H1 (cell line): Measurements from ENCODE around the gene CHCHD3. TPM values are rescaled to one million over a fixed set of nuclear protein-coding genes. Genes with fewer than 3 reads are reported as not detected.

Experiments used
- CTCF ChIA-PET: fragments of 300-600 bp; sonication (Branson Sonifier 250); formaldehyde crosslinking; loops from one replicate; lab custom pipeline; 2021; ENCODE audit not compliant: partially characterized antibody; lab: Charles Lee
- POLR2A ChIA-PET: fragments of 300-600 bp; sonication (Branson Sonifier 250); formaldehyde crosslinking; loops from one replicate; lab custom pipeline; 2021; ENCODE audit warnings: inconsistent platforms; ENCODE audit not compliant: partially characterized antibody; lab: Charles Lee
- DNase-seq, 2 experiments: peaks; one replicate each; pipeline versions ENCODE4 v3.0.0 to v3.0.0-alpha.2; 2010 to 2022; ENCODE audit warnings: low spot score in 2 of 2, low read depth in 1 of 2, mixed read lengths in 1 of 2
- FAIRE-seq: peaks from 2 replicates; lab custom pipeline; 2011; peaks lifted over from hg19 to GRCh38; lab: Jason Lieb, UNC
- H2AFZ ChIP-seq: 2 replicates; pipeline ENCODE4 v1.8.1; 2012; ENCODE audit warnings: low read length, inconsistent platforms
- H2AK5ac ChIP-seq: 2 replicates; pipeline ENCODE4 v1.6.1; 2013; ENCODE audit warnings: low read depth, low read length
- H2BK120ac ChIP-seq: replicated peaks from 2 replicates; pipeline ENCODE3; 2013; ENCODE audit warnings: low read depth, low read length, inconsistent platforms
- H2BK12ac ChIP-seq: 2 replicates; pipeline ENCODE4 v1.6.1; 2013; ENCODE audit warnings: low read depth, low read length
- H2BK15ac ChIP-seq: 2 replicates; pipeline ENCODE4 v1.6.1; 2013; ENCODE audit warnings: low read length
- H2BK20ac ChIP-seq: 2 replicates; pipeline ENCODE4 v1.6.1; 2013; ENCODE audit warnings: low read length
- H2BK5ac ChIP-seq: 2 replicates; pipeline ENCODE4 v1.6.1; 2013; ENCODE audit warnings: low read depth, low read length
- H3K14ac ChIP-seq: 2 replicates; pipeline ENCODE4 v1.6.1; 2013; ENCODE audit warnings: inconsistent platforms; ENCODE audit not compliant: insufficient read length
- H3K18ac ChIP-seq: 2 replicates; pipeline ENCODE4 v1.6.1; 2013; ENCODE audit warnings: low read length; ENCODE audit errors: extremely low read depth
- H3K23ac ChIP-seq: 2 replicates; pipeline ENCODE4 v1.6.1; 2013; ENCODE audit warnings: inconsistent platforms; ENCODE audit not compliant: insufficient read length
- H3K23me2 ChIP-seq: 2 replicates; pipeline ENCODE4 v1.6.1; 2013; ENCODE audit warnings: low read depth, low read length
- H3K27ac ChIP-seq: 2 replicates; pipeline ENCODE4 v1.6.1; 2011; ENCODE audit warnings: low read depth, low read length, inconsistent platforms
- H3K27me3 ChIP-seq, 4 experiments: replicated peaks in 1 of 4; 1 replicate in 1 of 4; 2 replicates in 3 of 4; pipeline versions ENCODE4 v1.6.1 to v1.8.1; 2011 to 2013; ENCODE audit warnings: low read length in 3 of 4, mild to moderate bottlenecking in 3 of 4, inconsistent platforms in 2 of 4, mixed read lengths in 2 of 4, moderate library complexity in 1 of 4; ENCODE audit not compliant: control insufficient read depth in 3 of 4, insufficient read depth in 3 of 4; ENCODE audit errors: extremely low read depth in 1 of 4
- H3K36me3 ChIP-seq, 4 experiments: 2 replicates each; pipeline versions ENCODE4 v1.6.1 to v1.8.1; 2011 to 2013; ENCODE audit warnings: mild to moderate bottlenecking in 4 of 4, low read length in 3 of 4, moderate library complexity in 2 of 4, control low read depth in 1 of 4, inconsistent platforms in 1 of 4; ENCODE audit not compliant: insufficient read depth in 4 of 4, control insufficient read depth in 2 of 4
- H3K4ac ChIP-seq: replicated peaks from 2 replicates; pipeline ENCODE3; 2013; ENCODE audit warnings: low read length, low read depth, mixed read lengths, inconsistent platforms; ENCODE audit not compliant: insufficient read length
- H3K4me1 ChIP-seq, 4 experiments: replicated peaks in 1 of 4; 1 replicate in 1 of 4; 2 replicates in 3 of 4; pipeline versions ENCODE4 v1.6.1 to v1.8.1; 2011 to 2013; ENCODE audit warnings: low read length in 3 of 4, inconsistent platforms in 2 of 4, mixed read lengths in 1 of 4; ENCODE audit not compliant: insufficient read depth in 4 of 4, control insufficient read depth in 3 of 4
- H3K4me2 ChIP-seq, 2 experiments: 2 replicates each; pipeline versions ENCODE4 v1.6.1 to v1.8.1; 2011 to 2013; ENCODE audit warnings: low read depth in 2 of 2, low read length in 2 of 2, control low read depth in 1 of 2, inconsistent platforms in 1 of 2, mild to moderate bottlenecking in 1 of 2; ENCODE audit not compliant: insufficient read depth in 1 of 2
- H3K4me3 ChIP-seq, 4 experiments: fragments of 200-600, 300-600 bp in 1 of 4; sonication (generic), shearing (Covaris generic), sonication (Bioruptor Twin) in 1 of 4; 2 replicates each; pipeline versions ENCODE4 v1.5.1 to v1.8.1; 2011 to 2016; ENCODE audit warnings: low read length in 4 of 4, low read depth in 3 of 4, control low read depth in 2 of 4, inconsistent platforms in 2 of 4, mild to moderate bottlenecking in 2 of 4, mixed read lengths in 1 of 4, moderate library complexity in 1 of 4; ENCODE audit not compliant: insufficient read depth in 2 of 4; ENCODE audit errors: extremely low read depth in 1 of 4
- H3K56ac ChIP-seq: replicated peaks from 2 replicates; pipeline ENCODE3; 2013; ENCODE audit warnings: low read depth, mild to moderate bottlenecking, mixed read lengths, low read length, inconsistent platforms; ENCODE audit not compliant: insufficient read length
- H3K79me1 ChIP-seq: 2 replicates; pipeline ENCODE4 v1.6.1; 2013; ENCODE audit warnings: low read depth, low read length, control low read depth
- H3K79me2 ChIP-seq, 2 experiments: 2 replicates each; pipeline versions ENCODE4 v1.6.1 to v1.8.1; 2012 to 2013; ENCODE audit warnings: low read length in 2 of 2, mild to moderate bottlenecking in 2 of 2, inconsistent platforms in 1 of 2; ENCODE audit not compliant: insufficient read depth in 2 of 2, control insufficient read depth in 1 of 2
- H3K9ac ChIP-seq, 4 experiments: replicated peaks in 1 of 4; 1 replicate in 1 of 4; 2 replicates in 3 of 4; pipeline versions ENCODE4 v1.6.1 to v1.8.1; 2011 to 2013; ENCODE audit warnings: low read depth in 3 of 4, low read length in 3 of 4, control low read depth in 2 of 4, mild to moderate bottlenecking in 2 of 4, moderate library complexity in 2 of 4, inconsistent platforms in 1 of 4; ENCODE audit errors: extremely low read depth in 1 of 4
- H3K9me3 ChIP-seq, 2 experiments: 2 replicates each; pipeline versions ENCODE4 v1.6.1 to v1.8.1; 2012 to 2013; ENCODE audit warnings: mild to moderate bottlenecking in 2 of 2, moderate library complexity in 2 of 2, control low read depth in 1 of 2, inconsistent platforms in 1 of 2, low read depth in 1 of 2, low read length in 1 of 2, mixed read lengths in 1 of 2; ENCODE audit not compliant: insufficient read depth in 2 of 2
- H4K20me1 ChIP-seq, 2 experiments: replicated peaks in 1 of 2; 2 replicates each; pipeline versions ENCODE3 to v1.8.1; 2011 to 2013; ENCODE audit warnings: inconsistent platforms in 2 of 2, low read length in 2 of 2, mild to moderate bottlenecking in 1 of 2; ENCODE audit not compliant: insufficient read depth in 2 of 2, control insufficient read depth in 1 of 2
- H4K5ac ChIP-seq: 2 replicates; pipeline ENCODE4 v1.6.1; 2013; ENCODE audit warnings: low read length, low read depth, mixed read lengths, inconsistent platforms; ENCODE audit not compliant: insufficient read length
- H4K8ac ChIP-seq: 2 replicates; pipeline ENCODE4 v1.8.0; 2013; ENCODE audit warnings: mild to moderate bottlenecking, moderate library complexity, low read length, inconsistent platforms; ENCODE audit not compliant: insufficient read depth; ENCODE audit errors: extremely low read depth
- H4K91ac ChIP-seq: replicated peaks from 2 replicates; pipeline ENCODE3; 2013; ENCODE audit warnings: low read length, mixed read lengths, inconsistent platforms; ENCODE audit not compliant: insufficient read length
- BACH1 ChIP-seq: IDR thresholded peaks from 2 replicates; pipeline ENCODE4 v1.6.1; 2012; ENCODE audit warnings: low read length, improper control_type of control experiment
- CHD1 ChIP-seq: IDR thresholded peaks from 2 replicates; pipeline ENCODE4 v1.6.1; 2012; ENCODE audit warnings: low read depth, low read length, improper control_type of control experiment
- CHD2 ChIP-seq: IDR thresholded peaks from 2 replicates; pipeline ENCODE4 v1.6.1; 2012; ENCODE audit warnings: low read length, improper control_type of control experiment
- CTBP2 ChIP-seq: IDR thresholded peaks from 2 replicates; pipeline ENCODE4 v1.7.0; 2011; ENCODE audit warnings: borderline replicate concordance, mild to moderate bottlenecking, moderate library complexity, mixed read lengths, low read length; ENCODE audit not compliant: insufficient read depth, insufficient read length
- GABPA ChIP-seq: IDR thresholded peaks from 2 replicates; pipeline ENCODE4 v1.6.1; 2011; ENCODE audit warnings: mild to moderate bottlenecking, low read length, moderate library complexity, borderline replicate concordance; ENCODE audit not compliant: insufficient read depth
- KDM4A ChIP-seq: IDR thresholded peaks from one replicate; pipeline ENCODE4 v1.7.1; 2012; ENCODE audit warnings: low read depth, mild to moderate bottlenecking, moderate library complexity, low read length, inconsistent platforms; ENCODE audit not compliant: severe bottlenecking
- KDM5A ChIP-seq: fragments of 200-600 bp; IDR thresholded peaks from 2 replicates; pipeline ENCODE4 v1.7.1; 2012; ENCODE audit warnings: mild to moderate bottlenecking, low read length, inconsistent platforms, mixed read lengths
- NANOG ChIP-seq: IDR thresholded peaks from 2 replicates; pipeline ENCODE4 v1.6.1; 2011; ENCODE audit warnings: low read length, low read depth, mild to moderate bottlenecking, inconsistent platforms; ENCODE audit not compliant: insufficient read depth, poor library complexity, severe bottlenecking
- POLR2A ChIP-seq, 2 experiments: IDR thresholded peaks; 1 replicate in 1 of 2; 2 replicates in 1 of 2; pipeline ENCODE4 v1.6.1; 2011; ENCODE audit warnings: low read depth in 2 of 2, low read length in 2 of 2, mild to moderate bottlenecking in 2 of 2; ENCODE audit errors: control extremely low read depth in 1 of 2
- POLR2AphosphoS5 ChIP-seq: IDR thresholded peaks from 2 replicates; pipeline ENCODE4 v1.6.1; 2011; ENCODE audit warnings: low read depth, low read length
- RBBP5 ChIP-seq: IDR thresholded peaks from 2 replicates; pipeline ENCODE4 v1.7.1; 2012; ENCODE audit warnings: low read depth, mild to moderate bottlenecking, inconsistent platforms, low read length, moderate library complexity, borderline replicate concordance
- SP1 ChIP-seq: IDR thresholded peaks from 2 replicates; pipeline ENCODE4 v1.6.1; 2011; ENCODE audit warnings: low read depth, low read length
- SP4 ChIP-seq: IDR thresholded peaks from 2 replicates; pipeline ENCODE4 v1.6.1; 2012; ENCODE audit warnings: low read length, inconsistent platforms
- SRF ChIP-seq: IDR thresholded peaks from 2 replicates; pipeline ENCODE4 v1.6.1; 2011; ENCODE audit warnings: mild to moderate bottlenecking, low read depth, low read length, moderate library complexity
- SUZ12 ChIP-seq: fragments of 200-600 bp; sonication (generic); IDR thresholded peaks from 2 replicates; pipeline ENCODE4 v1.6.1; 2012; ENCODE audit warnings: mild to moderate bottlenecking, inconsistent platforms, low read length, moderate library complexity, mixed read lengths
- TAF1 ChIP-seq: IDR thresholded peaks from 2 replicates; pipeline ENCODE4 v1.6.1; 2011; ENCODE audit warnings: mild to moderate bottlenecking, low read depth, low read length
- WGBS, 2 experiments: shearing (Covaris generic) in 1 of 2; methylation state at CpG; one replicate each; pipeline versions ENCODE4 v1.1.6 to v1.1.7; 2013 to 2015; ENCODE audit warnings: low lambda C conversion rate in 2 of 2, mixed read lengths in 2 of 2, inconsistent platforms in 1 of 2, low coverage in 1 of 2, missing lambda C conversion rate in 1 of 2; ENCODE audit not compliant: insufficient replicate concordance in 2 of 2, insufficient coverage in 1 of 2, insufficient read length in 1 of 2; ENCODE audit errors: extremely low coverage in 1 of 2, missing lambda C conversion rate in 1 of 2; 5-methylcytosine and 5-hydroxymethylcytosine counted together
- polyA plus RNA-seq, 7 experiments: library from polyadenylated mRNA; depleted of rRNA in 3 of 7; stranded (reverse) in 5 of 7; unstranded in 2 of 7; fragments of >200 nt in 5 of 7; fragments of 200-250 nt in 2 of 7; gene quantifications; 1 replicate in 5 of 7; 2 replicates in 1 of 7; 4 replicates in 1 of 7; pipeline versions ENCODE4 v1.2.1 to v1.2.3, GENCODE V29; 2011 to 2013; ENCODE audit warnings: missing spikeins in 2 of 7, mixed read lengths in 2 of 7
- total RNA-seq: library from RNA; stranded (reverse); fragmentation: NEBNext Ultra II Directional; extraction: Animal tissue kit (Norgen Biotek cat#: 25700); gene quantifications from 2 replicates; pipeline ENCODE4 v1.2.1, GENCODE V29; 2021

CHCHD3 gene
- total and polyA plus RNA-seq, 2 of the 8 experiments (the other 6 are each of a cell fraction or from before 2014, with no cell fraction given) = 42.9 to 137 TPM

DNA sequence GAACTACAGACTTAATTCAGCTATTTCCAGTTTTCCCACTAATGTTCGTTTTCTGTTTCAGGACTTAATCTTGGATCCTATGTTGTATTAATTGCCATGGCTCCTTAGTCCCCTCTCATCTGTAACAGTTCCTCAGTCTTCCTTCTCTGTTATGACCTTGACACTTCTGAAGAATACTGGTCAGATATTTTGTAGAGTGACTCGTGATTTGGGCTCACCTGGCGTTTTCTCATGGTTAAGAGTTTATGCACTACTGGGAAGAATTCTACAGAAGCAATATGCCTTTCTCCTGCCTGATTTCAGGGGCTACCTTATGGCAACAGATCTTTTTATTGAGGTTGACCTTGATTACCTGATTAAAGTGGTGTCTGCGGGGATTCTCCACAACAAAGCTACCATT, 239.4 kb downstream of the CHCHD3 start:
- POLR2A ChIA-PET = no interaction called here
- Histone ChIP-seq H4K5ac (no peak overlapping the region), H2BK20ac (no peak overlapping the region), H3K9me3 (no peaks in the 10 kb centered on the region), H4K91ac (no peak overlapping the region), H4K8ac (no peak overlapping the region), H3K18ac (no peak overlapping the region), H3K9ac (no peak overlapping the region), H3K27ac (no peak overlapping the region), H3K23me2 (no peaks in the 10 kb centered on the region), H3K4me1 (no peaks in the 10 kb centered on the region), H3K56ac (no peak overlapping the region), H3K4me3 (no peak overlapping the region), H4K20me1 (peaks cover 0 to 2% of the 10 kb centered on the region in 2 experiments), H2BK12ac (no peak overlapping the region), H3K4me2 (no peak overlapping the region), H3K23ac (no peak overlapping the region), H2BK15ac (no peak overlapping the region), H3K79me1 (no peaks in the 10 kb centered on the region), H2BK120ac (no peak overlapping the region), H3K27me3 (no peaks in the 10 kb centered on the region), H3K36me3 (no peaks in the 10 kb centered on the region), H2AK5ac (no peak overlapping the region), H3K4ac (no peak overlapping the region), H3K79me2 (peaks cover 0 to 2% of the 10 kb centered on the region in 2 experiments; a peak in 1 of 4 replicates), H2AFZ (no peak overlapping the region), H3K14ac (no peak overlapping the region), H2BK5ac (no peak overlapping the region)
- 88% methylated on average over 4 of the region's 4 CpGs; no CpG with 5 or more reads in 1 of the 2 experiments for WGBS, 2 experiments
- no peak for TF ChIP-seq POLR2AphosphoS5
- no peak for TF ChIP-seq NANOG
- no peak for TF ChIP-seq CHD2
- no peak for TF ChIP-seq KDM5A
- TF ChIP-seq RBBP5 = no peak
- no peak for TF ChIP-seq GABPA
- no peak for TF ChIP-seq CHD1
- no peak for TF ChIP-seq SP1
- TF ChIP-seq CTBP2 = no peak
- TF ChIP-seq KDM4A = no peak
- TF ChIP-seq SRF = no peak
- TF ChIP-seq SP4 = no peak
- no peak for TF ChIP-seq SUZ12
- no peak for TF ChIP-seq POLR2A (IDR thresholded peaks at IDR 0.05; ENCODE audit: control extremely low read depth in 1 of 2, low read depth in 2 of 2, low read length in 2 of 2)
- no peak for TF ChIP-seq BACH1
- TF ChIP-seq TAF1 = no peak
- CTCF ChIA-PET = interaction anchor here (1.0 kb wide), 1 partner anchor 15 kb away, joined by 3 read pairs; no protein-coding TSS in a partner anchor
- DNase-seq = no peak
- FAIRE-seq = no peak
